PC-3 (cell line): ENCODE measurements around the gene PACSIN3. TPM values are rescaled to one million over a fixed set of nuclear protein-coding genes. Genes with fewer than 3 reads are reported as not detected.

Experiments
- ATAC-seq: fragments of 200-7000 bp; cut with Tn5 transposase; 2 replicates; pipeline ENCODE4 v1.9.1; 2020; ENCODE audit warnings: mild to moderate bottlenecking, moderate library complexity
- BruUV-seq: library from RNA; stranded (reverse); fragments of 400-500 nt; replicated peaks from 2 replicates; lab custom pipeline; 2021; lab: Mats Ljungman, UMichigan
- CTCF ChIA-PET: fragments of 300-600 bp; sonication (Branson Sonifier 250); formaldehyde crosslinking; loops from one replicate; lab custom pipeline; 2022; ENCODE audit warnings: antibody characterized with exemption; lab: Charles Lee
- POLR2A ChIA-PET: fragments of 300-600 bp; sonication (Branson Sonifier 250); formaldehyde crosslinking; loops from one replicate; lab custom pipeline; 2022; ENCODE audit warnings: antibody characterized with exemption; ENCODE audit not compliant: unreplicated experiment; lab: Charles Lee
- DNase-seq: peaks from one replicate; pipeline ENCODE4 v3.0.0-alpha.2; 2015
- H2AFZ ChIP-seq: fragments of 300-600 bp; sonication (generic); 2 replicates; pipeline ENCODE4 v1.6.0; 2016; ENCODE audit warnings: antibody characterized with exemption, low read length
- H3F3A ChIP-seq: fragments of 300-600 bp; sonication (generic); one replicate; pipeline ENCODE4 v1.6.0; 2017; ENCODE audit warnings: antibody characterized with exemption, low read length, control low read depth, mild to moderate bottlenecking; ENCODE audit not compliant: unreplicated experiment
- H3K27ac ChIP-seq: fragments of 300-600 bp; sonication (generic); 2 replicates; pipeline ENCODE4 v1.5.1; 2016; ENCODE audit warnings: mild to moderate bottlenecking, low read length
- H3K27me3 ChIP-seq: fragments of 300-600 bp; sonication (generic); 2 replicates; pipeline ENCODE4 v1.6.1; 2016; ENCODE audit warnings: low read length, mixed read lengths
- H3K36me3 ChIP-seq: fragments of 300-600 bp; sonication (generic); 2 replicates; pipeline ENCODE4 v1.6.1; 2016; ENCODE audit warnings: low read depth, mixed run types, low read length, mixed read lengths
- H3K4me1 ChIP-seq: fragments of 300-600 bp; sonication (generic); 2 replicates; pipeline ENCODE4 v1.5.1; 2016; ENCODE audit warnings: low read length; ENCODE audit not compliant: insufficient read depth
- H3K4me2 ChIP-seq: fragments of 300-600 bp; sonication (generic); 2 replicates; pipeline ENCODE4 v1.6.0; 2016; ENCODE audit warnings: low read length
- H3K4me3 ChIP-seq: fragments of 300-600 bp; sonication (generic); 2 replicates; pipeline ENCODE4 v1.5.1; 2016; ENCODE audit warnings: mild to moderate bottlenecking, low read length, mixed read lengths
- H3K79me2 ChIP-seq: fragments of 300-600 bp; sonication (generic); 2 replicates; pipeline ENCODE4 v1.6.1; 2017; ENCODE audit warnings: low read length, mixed read lengths
- H3K9ac ChIP-seq: fragments of 300-600 bp; sonication (generic); 2 replicates; pipeline ENCODE4 v1.6.0; 2016; ENCODE audit warnings: mild to moderate bottlenecking, low read length
- H3K9me2 ChIP-seq: fragments of 300-600 bp; sonication (generic); replicated peaks from 2 replicates; pipeline ENCODE4 v1.6.1; 2016; ENCODE audit warnings: mixed run types, low read length, mixed read lengths
- H3K9me3 ChIP-seq: fragments of 300-600 bp; sonication (generic); 2 replicates; pipeline ENCODE4 v1.6.1; 2016; ENCODE audit warnings: low read length, mixed read lengths
- H4K20me1 ChIP-seq: fragments of 300-600 bp; sonication (generic); 2 replicates; pipeline ENCODE4 v1.6.1; 2016; ENCODE audit warnings: low read length, mixed read lengths
- CTCF ChIP-seq: fragments of 300-600 bp; sonication (generic); conservative IDR thresholded peaks from 2 replicates; pipeline ENCODE4 v1.5.1; 2017; ENCODE audit warnings: antibody characterized with exemption, low read depth, mild to moderate bottlenecking, low read length
- EZH2 ChIP-seq: fragments of 300-600 bp; sonication (generic); IDR thresholded peaks from one replicate; pipeline ENCODE4 v1.6.1; 2017; ENCODE audit warnings: antibody characterized with exemption, mild to moderate bottlenecking, low read length; ENCODE audit not compliant: unreplicated experiment
- EZH2phosphoT487 ChIP-seq: fragments of 300-600 bp; sonication (generic); IDR thresholded peaks from 2 replicates; pipeline ENCODE4 v1.6.1; 2018; ENCODE audit warnings: mild to moderate bottlenecking, antibody characterized with exemption, low read length, borderline replicate concordance
- intact Hi-C: fragments of 100-400 bp; cut with micrococcal nuclease; formaldehyde crosslinking; loops from 2 replicates; pipeline ENCODE4 v1.9.0; 2023
- total RNA-seq: library from RNA; depleted of rRNA; stranded (reverse); fragments of >200 nt; gene quantifications from 2 replicates; pipeline ENCODE4 v1.2.3, GENCODE V29; 2014

Gene PACSIN3
- total RNA-seq, 1 experiment from 2014 or later = 83.9 TPM

DNA sequence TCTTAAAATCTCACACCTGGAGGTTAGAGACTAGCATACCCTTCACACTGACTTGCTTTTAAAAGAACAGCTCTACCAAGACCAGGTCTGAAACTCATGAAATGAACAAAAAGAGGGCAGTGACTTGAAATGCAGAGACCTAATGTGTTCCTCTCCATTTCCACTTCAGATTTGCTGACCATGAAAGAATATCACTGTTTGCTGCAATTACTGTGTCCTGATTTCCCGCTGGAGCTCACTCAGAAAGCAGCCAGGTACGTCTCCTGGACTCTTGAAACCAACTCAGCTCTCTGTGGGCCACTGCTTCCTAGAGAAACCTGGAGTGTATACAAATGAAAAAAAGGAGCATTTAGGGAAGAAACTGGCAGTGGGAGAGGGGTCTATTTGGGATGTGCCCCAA lies 48.8 kb downstream of the PACSIN3 start:
- ChIA-PET CTCF (no interaction called here), POLR2A (no interaction called here)
- Histone ChIP-seq H3K36me3 (no peaks in the 10 kb centered on the region), H3K4me3 (no peak overlapping the region), H3K9me2 (no peaks in the 10 kb centered on the region), H4K20me1 (no peaks in the 10 kb centered on the region), H3K79me2 (no peaks in the 10 kb centered on the region), H3K4me1 (no peaks in the 10 kb centered on the region), H3F3A (no peaks in the 10 kb centered on the region), H3K27me3 (no peaks in the 10 kb centered on the region), H3K27ac (no peak overlapping the region), H3K9me3 (no peaks in the 10 kb centered on the region), H3K4me2 (no peak overlapping the region), H2AFZ (no peak overlapping the region), H3K9ac (no peak overlapping the region)
- BruUV-seq = no TSS peak
- intact Hi-C loops = no loop called here
- no peak for TF ChIP-seq EZH2
- TF ChIP-seq CTCF = no peak
- no peak for TF ChIP-seq EZH2phosphoT487
- ATAC-seq (no peak), DNase-seq (no peak)

- H3K9me2 ChIP-seq = no peaks in the 10 kb centered on the region
- H3K4me3 ChIP-seq = no peak overlapping the region
- H2AFZ ChIP-seq = no peak overlapping the region
- no peaks in the 10 kb centered on the region for H3K4me1 ChIP-seq
- no peaks in the 10 kb centered on the region for H3F3A ChIP-seq
- POLR2A ChIA-PET = no interaction called here
- no peak overlapping the region for H3K27ac ChIP-seq
- no peaks in the 10 kb centered on the region for H3K79me2 ChIP-seq
- DNase-seq (no peak), ATAC-seq (no peak)
- CTCF ChIA-PET = no interaction called here
- H3K9me3 ChIP-seq = no peaks in the 10 kb centered on the region
- H4K20me1 ChIP-seq = no peaks in the 10 kb centered on the region
- TF ChIP-seq CTCF = no peak
- H3K4me2 ChIP-seq = no peak overlapping the region
- no peaks in the 10 kb centered on the region for H3K36me3 ChIP-seq
- no peaks in the 10 kb centered on the region for H3K27me3 ChIP-seq
- intact Hi-C loops = no loop called here
- no TSS peak for BruUV-seq
- H3K9ac ChIP-seq = no peak overlapping the region
Observed at GRCh38 chr11:47136921-47137320, 49.3 kb downstream of the PACSIN3 start.

- TF ChIP-seq EZH2 (no peak), EZH2phosphoT487 (no peak), CTCF (no peak)
- no peak for ATAC-seq
- Histone ChIP-seq H3K4me1 (no peaks in the 10 kb centered on the region), H2AFZ (no peak overlapping the region), H3K79me2 (no peaks in the 10 kb centered on the region), H3K9me3 (no peaks in the 10 kb centered on the region), H3K9ac (no peak overlapping the region), H3K4me3 (no peak overlapping the region), H3K9me2 (no peaks in the 10 kb centered on the region), H3F3A (no peaks in the 10 kb centered on the region), H4K20me1 (no peaks in the 10 kb centered on the region), H3K27me3 (no peaks in the 10 kb centered on the region), H3K36me3 (no peaks in the 10 kb centered on the region), H3K27ac (no peak overlapping the region), H3K4me2 (no peak overlapping the region)
- DNase-seq = no peak
- ChIA-PET CTCF (no interaction called here), POLR2A (no interaction called here)
- intact Hi-C loops = no loop called here
- no TSS peak for BruUV-seq
Observed at GRCh38 chr11:47136327-47136726, 49.9 kb downstream of the PACSIN3 start.
